LoVo (cell line): ENCODE data around the gene VCL.
"Not testable (repeated sequence)": the region's sequence is repeated elsewhere in the genome, so short reads cannot be mapped to it uniquely, and the experiment has no call there.

Source experiments
- DNase-seq: peaks from one replicate; pipeline ENCODE4 v3.0.0-alpha.2; 2016; ENCODE audit warnings: low spot score

The VCL gene

GRCh38 chr10:74040200-74041126 lies 42.5 kb downstream of the VCL start:
- no peak for DNase-seq

GRCh38 chr10:74044419-74044818 lies 46.5 kb downstream of the VCL start:
- DNase-seq, result no peak

- no peak for DNase-seq
These were observed 49.4 kb downstream of the VCL start for GRCh38 chr10:74047304-74047703.

- no peak for DNase-seq
These were observed 50.0 kb downstream of the VCL start for GRCh38 chr10:74047871-74048270.

GRCh38 chr10:74048433-74048832 lies 50.5 kb downstream of the VCL start:
- no peak for DNase-seq

- no peak for DNase-seq
These were observed 52.0 kb downstream of the VCL start for GRCh38 chr10:74049955-74050354.

GRCh38 chr10:74050653-74051052 lies 52.7 kb downstream of the VCL start:
- no peak for DNase-seq

GRCh38 chr10:74051736-74052342 lies 53.9 kb downstream of the VCL start:
- DNase-seq, result no peak

GRCh38 chr10:74052994-74053393 lies 55.1 kb downstream of the VCL start:
- no peak for DNase-seq

GRCh38 chr10:74055383-74056049 lies 57.6 kb downstream of the VCL start:
- DNase-seq, result no peak

- peak; percentile 73 for DNase-seq
These were observed 58.3 kb downstream of the VCL start for GRCh38 chr10:74056050-74056818.

GRCh38 chr10:74058071-74058470 lies 60.2 kb downstream of the VCL start:
- no peak for DNase-seq

- DNase-seq, result no peak
These were observed 60.7 kb downstream of the VCL start for GRCh38 chr10:74058658-74059057.

- DNase-seq, result no peak
These were observed 63.2 kb downstream of the VCL start for GRCh38 chr10:74061104-74061503.

GRCh38 chr10:74061978-74062377 lies 64.1 kb downstream of the VCL start:
- DNase-seq, result not testable (repeated sequence)

GRCh38 chr10:74063256-74063655 lies 65.3 kb downstream of the VCL start:
- DNase-seq, result no peak

- DNase-seq, result no peak
These were observed 69.7 kb downstream of the VCL start for GRCh38 chr10:74067373-74068352.

- DNase-seq, result no peak
These were observed 73.2 kb downstream of the VCL start for GRCh38 chr10:74071157-74071556.

- DNase-seq, result no peak
These were observed 74.6 kb downstream of the VCL start for GRCh38 chr10:74072503-74072902.

GRCh38 chr10:74075906-74076305 lies 78.0 kb downstream of the VCL start:
- DNase-seq, result no peak

- DNase-seq, result no peak
These were observed 79.0 kb downstream of the VCL start for GRCh38 chr10:74076961-74077360.
